ENCODE results near the gene ENAM.

- TF ChIP-seq CTCF (IDR thresholded peaks at IDR 0.05) (no peak), POLR2A (IDR thresholded peaks at IDR 0.05) (no peak)
These were observed 5.9 kb downstream of the ENAM start for GRCh38 chr4:70634482-70634881.

Data from thyroid gland (tissue), 4 donors.